GF-D8 (cell line): ENCODE measurements around the gene DEPDC1B.
"Not testable (repeated sequence)": the region's sequence is repeated elsewhere in the genome, so short reads cannot be mapped to it uniquely, and the experiment has no call there.

Experiments used
- DNase-seq: peaks from one replicate; lab custom pipeline; 2025; lab: John Stamatoyannopoulos, UW

The DEPDC1B gene

DNA sequence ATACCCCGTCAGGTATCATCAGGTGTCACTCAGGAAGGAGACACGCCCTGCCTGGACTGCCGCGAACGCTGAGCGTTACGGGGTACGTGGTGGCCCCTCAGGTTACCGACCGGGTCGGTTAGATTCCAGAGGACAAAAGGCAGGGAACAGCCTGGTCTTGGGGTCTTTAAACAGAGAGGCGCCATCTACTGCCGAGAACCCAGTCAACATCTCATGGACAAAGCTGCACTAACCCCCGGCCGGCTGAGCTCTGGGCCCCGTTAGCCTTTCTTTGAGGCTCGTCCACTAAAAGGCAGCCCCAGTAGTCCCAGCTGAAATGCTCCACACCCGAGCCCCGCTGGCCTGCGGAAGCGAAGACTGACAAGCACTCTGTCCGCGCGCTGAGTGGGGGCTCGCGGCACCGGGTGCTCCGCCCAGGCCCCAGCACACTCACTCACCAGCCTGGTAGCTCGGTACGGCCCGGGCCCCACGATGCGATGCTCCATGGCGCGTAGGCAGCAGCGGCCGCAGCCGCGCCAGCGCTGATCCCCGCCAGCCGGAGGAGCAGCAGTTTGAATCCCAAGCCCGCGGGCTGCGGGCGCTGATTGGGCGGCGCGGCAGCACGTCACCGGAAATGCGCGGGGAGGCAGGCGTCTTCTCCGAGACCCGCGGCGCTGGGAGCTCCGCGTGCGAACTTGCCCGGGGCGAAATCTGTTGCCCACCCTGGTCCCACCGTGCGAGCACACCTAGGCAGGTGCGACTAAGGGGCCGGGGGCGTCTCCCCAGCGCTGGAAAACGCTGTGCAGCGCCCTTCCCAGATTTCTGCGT is at the start of gene DEPDC1B:
Gene DEPDC1B (minus strand): TSS at position 558 of the 807 bp plus-strand sequence. CDS start 73 bp downstream, at position 485.
- DNase-seq: peak; percentile 69

- no peak for DNase-seq
These were observed 44.7 kb upstream of the DEPDC1B start for GRCh38 chr5:60744682-60745081.

DNA sequence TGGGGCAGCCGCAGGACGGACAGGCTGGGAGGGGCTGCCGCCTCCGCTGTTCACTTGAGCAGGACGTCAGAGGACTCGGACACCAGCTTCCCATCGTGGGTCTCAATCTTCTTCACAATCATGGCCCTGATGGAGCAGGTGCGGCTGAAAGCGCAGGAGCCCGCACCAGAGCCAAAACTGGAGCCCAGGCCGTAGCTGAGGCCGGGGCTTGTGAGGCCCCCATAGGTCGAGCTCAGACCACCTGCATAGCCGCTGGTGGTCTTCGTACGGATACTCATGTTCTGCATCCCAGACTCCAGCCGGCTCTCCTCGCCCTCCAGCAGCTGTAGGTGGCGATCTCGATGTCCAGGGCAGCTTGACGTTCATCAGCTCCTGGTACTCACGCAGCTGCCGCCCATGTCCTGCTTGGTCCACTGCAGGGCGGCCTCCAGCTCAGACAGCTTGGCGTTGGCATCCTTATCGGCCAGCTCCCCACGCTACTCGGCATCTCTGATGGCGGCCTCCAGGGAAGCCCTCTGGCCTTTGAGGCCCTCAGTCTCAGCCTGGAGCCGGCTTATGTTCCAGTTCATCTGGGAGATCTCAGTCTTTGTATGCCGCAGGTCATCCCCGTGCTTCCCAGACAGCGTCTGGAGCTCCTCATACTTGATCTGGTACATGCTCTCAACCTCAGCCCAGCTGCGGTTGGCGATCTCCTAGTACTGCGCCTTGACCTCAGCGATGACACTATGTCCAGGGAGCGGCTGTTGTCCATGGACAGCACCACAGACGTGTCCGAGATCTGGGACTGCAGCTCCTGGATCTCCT is 43.7 kb upstream of the DEPDC1B start:
- DNase-seq: no peak

- DNase-seq: no peak
These were observed 40.4 kb upstream of the DEPDC1B start for GRCh38 chr5:60740322-60740721.

DNA sequence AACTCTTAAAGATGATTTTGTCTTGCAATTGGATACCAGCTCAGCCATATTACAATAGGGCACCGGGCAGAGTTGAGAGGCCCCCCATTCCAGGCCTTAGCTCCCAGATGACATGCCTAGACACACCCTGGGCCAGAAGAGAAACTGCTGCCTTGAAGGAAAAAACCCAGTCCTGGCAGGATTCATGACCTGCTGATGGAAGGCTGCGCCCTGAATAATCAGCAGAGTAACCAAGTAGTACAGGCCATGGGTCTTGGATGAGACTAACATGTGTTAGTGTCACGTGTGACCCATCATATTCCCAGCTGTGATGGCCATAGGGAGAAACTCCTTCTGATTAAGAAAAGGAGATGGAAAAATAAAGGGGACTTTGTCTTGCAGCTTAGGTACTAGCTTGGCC is 39.0 kb upstream of the DEPDC1B start:
- no peak for DNase-seq

- DNase-seq: no peak
These were observed 38.5 kb upstream of the DEPDC1B start for GRCh38 chr5:60738461-60738860.

- DNase-seq: not testable (repeated sequence)
These were observed 30.9 kb upstream of the DEPDC1B start for GRCh38 chr5:60730858-60731257.

- DNase-seq: no peak
These were observed 27.2 kb upstream of the DEPDC1B start for GRCh38 chr5:60727033-60727679.

- DNase-seq: no peak
These were observed 24.2 kb upstream of the DEPDC1B start for GRCh38 chr5:60724126-60724525.

DNA sequence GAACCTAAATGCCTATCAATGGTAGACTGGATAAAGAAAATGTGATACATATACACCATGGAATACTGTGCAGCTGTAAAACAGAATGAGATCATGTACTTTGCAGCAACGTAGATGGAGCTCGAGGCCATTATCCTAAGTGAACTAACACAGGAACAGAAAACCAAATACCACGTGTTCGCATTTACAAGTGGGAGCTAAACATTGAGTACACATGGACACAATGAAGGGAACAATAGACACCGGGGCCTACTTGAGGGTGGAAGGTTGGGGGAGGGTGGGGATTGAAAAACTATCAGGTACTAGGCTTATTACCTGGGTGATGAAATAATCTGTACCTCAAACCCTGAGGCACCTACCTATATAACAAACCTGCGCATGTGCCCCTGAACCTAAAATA is 22.4 kb upstream of the DEPDC1B start:
- no peak for DNase-seq

DNA sequence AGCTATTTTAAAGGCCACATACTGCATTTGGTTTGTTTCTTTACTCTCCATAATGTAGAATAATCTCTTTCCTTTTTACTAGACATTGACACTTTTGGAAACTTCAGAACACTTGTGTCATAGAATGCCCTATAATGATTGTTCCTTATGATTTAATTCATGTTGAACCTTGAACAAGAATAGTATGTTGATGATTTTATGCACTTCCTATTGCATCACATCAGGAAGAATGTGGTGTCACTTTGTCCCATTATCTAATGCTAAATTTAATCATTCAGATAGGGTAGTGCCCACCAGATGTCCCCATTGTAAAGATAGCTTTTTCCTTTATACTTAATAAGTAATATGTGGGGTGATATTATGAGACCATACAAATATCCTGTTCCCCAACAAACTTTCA is 19.4 kb upstream of the DEPDC1B start:
- no peak for DNase-seq

- DNase-seq: no peak
These were observed 18.4 kb upstream of the DEPDC1B start for GRCh38 chr5:60718166-60718892.

GRCh38 chr5:60715201-60715928 is 15.4 kb upstream of the DEPDC1B start:
- DNase-seq: not testable (repeated sequence)

- DNase-seq: no peak
These were observed 13.0 kb upstream of the DEPDC1B start for GRCh38 chr5:60712950-60713349.

DNA sequence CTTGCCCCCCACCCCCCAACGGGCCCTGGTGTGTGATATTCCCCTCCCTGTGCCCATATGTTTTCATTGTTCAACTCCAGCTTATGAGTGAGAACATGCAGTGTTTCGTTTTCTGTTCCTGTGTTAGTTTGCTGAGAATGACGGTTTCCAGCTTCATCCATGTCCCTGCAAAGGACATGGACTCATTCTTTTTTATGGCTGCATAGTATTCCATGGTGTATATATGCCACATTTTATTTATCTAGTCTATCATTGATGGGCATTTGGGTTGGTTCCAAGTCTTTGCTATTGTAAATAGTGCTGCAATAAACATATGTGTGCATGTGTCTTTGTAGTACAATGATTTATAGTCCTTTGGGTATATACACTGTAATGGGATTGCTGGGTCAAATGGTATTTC is 11.9 kb upstream of the DEPDC1B start:
- DNase-seq: not testable (repeated sequence)

DNA sequence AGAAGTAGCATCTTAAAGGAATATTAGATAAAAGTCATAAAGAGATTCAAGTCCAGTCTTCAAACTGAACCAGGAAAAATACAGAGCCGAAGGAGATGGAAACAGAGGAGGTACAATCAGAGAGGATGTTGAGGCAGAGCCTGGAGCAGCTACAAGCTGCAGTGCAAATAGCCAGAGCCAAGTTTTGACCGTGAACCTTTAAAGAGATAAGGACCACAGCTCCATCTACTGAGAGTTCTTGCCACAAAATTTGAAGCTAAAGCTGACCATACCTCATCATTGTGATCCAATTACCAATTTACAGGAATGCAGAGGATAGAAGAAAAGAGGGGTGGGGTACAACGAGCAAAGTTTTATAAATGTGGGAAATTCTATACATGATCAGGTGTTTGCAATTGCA is 10.4 kb upstream of the DEPDC1B start:
- DNase-seq: no peak

- DNase-seq: no peak
These were observed 5.2 kb upstream of the DEPDC1B start for GRCh38 chr5:60705144-60705543.

DNA sequence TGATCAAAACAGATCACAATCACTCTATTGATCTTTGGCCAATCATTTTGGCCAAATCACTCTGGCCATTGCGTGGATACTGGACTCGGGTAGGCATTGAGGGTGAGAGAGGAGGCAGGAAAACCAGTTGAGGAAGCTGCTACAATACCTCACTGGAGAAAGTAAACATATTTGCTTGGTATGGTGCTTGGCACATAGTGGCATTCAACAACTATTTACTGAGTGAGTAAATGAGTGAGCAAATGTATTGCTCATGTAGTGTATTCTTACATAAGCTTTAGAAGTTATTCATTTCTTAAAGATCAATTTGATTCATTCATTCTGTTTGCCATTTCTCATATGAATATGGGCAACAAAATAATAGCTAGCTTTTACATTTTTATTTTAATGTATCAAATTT is 4.0 kb upstream of the DEPDC1B start:
- no peak for DNase-seq

GRCh38 chr5:60701321-60701968 is 1.5 kb upstream of the DEPDC1B start:
- no peak for DNase-seq

DNA sequence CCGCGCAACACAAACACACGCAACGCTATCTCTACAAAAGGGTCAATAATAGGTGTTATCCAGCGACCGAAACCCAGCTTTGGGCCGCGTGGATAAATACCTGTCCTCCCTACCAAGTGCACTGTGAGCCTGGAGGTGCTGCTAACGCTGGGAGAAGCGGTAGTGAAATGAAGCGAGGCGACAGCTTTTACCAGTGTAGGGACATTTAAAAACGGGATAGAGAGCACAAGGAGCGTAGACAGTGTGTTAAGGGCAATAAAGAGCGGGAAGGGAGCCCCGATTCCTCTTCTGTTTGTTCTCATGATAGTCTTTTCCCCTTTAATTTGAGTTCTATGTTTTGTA is 421 bp upstream of the DEPDC1B start:
- no peak for DNase-seq

- DNase-seq: no peak
These were observed 718 bp downstream of the DEPDC1B start for GRCh38 chr5:60699288-60699608.
